GM08714 (cell line): ENCODE results near the gene RGL2.
"Not testable (repeated sequence)": the region's sequence is repeated elsewhere in the genome, so short reads cannot be mapped to it uniquely, and the experiment has no call there.

Source experiments
- H3K4me3 ChIP-seq: fragments of 200-500 bp; sonication (Bioruptor generic); 2 replicates; pipeline ENCODE4 v1.5.1; 2014; ENCODE audit warnings: mild to moderate bottlenecking, low read length, inconsistent platforms
- ZNF274 ChIP-seq: IDR thresholded peaks from 2 replicates; pipeline ENCODE4 v1.6.1; 2012; ENCODE audit warnings: mild to moderate bottlenecking, low read depth, low read length

Gene RGL2

DNA sequence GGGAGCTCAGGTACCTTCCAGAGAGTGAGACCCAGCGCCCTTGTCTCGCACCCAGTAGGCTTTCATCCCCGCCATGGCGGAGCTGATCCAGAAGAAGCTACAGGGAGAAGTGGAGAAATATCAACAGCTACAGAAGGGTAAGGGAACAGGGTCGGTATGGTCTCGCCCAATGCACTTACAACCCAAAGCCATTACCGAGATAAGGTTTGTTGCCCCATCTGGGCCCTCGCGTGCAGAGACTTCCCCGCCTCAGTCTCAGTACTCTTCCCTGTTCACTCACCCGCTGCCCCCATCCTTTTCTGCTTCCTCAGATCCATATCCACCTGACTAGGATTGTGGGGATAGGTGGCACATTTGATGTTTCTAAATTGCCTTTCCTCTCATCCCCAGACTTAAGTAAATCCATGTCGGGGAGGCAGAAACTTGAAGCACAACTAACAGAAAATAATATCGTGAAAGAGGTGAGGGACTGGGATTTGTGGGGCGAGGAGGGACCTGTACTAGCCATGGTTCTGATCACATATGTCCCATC, 8.9 kb downstream of the RGL2 start:
- peak overlapping the region; percentile 83 for H3K4me3 ChIP-seq
- TF ChIP-seq ZNF274: no peak

DNA sequence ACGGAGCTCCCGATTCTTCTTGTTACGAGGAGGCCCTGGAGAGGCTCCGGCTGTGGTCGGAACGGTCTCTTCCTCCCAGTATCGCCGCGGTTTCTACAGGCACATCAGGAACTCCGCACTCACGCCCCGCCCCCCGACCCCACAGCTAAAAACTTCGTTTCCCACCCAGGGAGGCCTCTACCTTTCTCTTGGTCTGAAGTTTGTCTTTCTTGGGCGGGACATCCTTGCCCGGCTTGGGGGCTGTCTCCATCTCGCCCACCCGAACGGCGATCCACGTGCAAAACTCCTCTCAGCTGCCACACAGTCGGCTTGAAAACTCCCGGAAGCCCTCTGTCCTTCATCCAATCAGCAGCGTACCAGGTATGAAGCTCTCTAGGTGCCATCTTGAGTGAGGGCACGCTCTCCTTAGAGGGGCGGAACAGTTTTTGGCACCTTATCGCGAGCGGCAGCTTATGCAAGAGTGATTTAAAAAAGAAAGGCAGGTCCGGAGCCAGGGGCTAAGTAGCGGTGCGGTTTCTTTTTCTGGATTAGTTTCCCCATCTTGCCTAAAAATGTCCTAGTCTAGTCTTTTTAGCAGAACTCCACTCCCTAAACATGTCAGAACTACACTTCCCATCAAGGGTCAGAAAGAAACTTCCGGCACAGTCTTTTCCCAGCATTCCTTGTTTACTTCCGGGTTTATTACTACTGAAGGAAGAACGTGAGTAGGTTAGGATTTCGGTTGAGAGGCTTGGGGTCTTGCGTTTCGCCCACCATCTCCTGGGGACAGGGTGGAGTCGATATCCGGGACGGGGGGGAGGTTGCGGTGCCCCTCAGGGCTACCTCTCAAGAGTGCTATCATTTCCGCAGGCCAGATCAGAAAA, 9.6 kb downstream of the RGL2 start, which contains the start of the genes PFDN6 and WDR46:
PFDN6 (plus strand) TSS at position 681 of the 863 bp plus-strand sequence. CDS start 256 bp downstream, outside the sequence.
WDR46 (minus strand) TSS at position 319 of the 863 bp plus-strand sequence; CDS start at position 250, 69 bp downstream.
- TF ChIP-seq ZNF274: no peak
- H3K4me3 ChIP-seq: peak within 1 kb of the TSS; percentile 83

DNA sequence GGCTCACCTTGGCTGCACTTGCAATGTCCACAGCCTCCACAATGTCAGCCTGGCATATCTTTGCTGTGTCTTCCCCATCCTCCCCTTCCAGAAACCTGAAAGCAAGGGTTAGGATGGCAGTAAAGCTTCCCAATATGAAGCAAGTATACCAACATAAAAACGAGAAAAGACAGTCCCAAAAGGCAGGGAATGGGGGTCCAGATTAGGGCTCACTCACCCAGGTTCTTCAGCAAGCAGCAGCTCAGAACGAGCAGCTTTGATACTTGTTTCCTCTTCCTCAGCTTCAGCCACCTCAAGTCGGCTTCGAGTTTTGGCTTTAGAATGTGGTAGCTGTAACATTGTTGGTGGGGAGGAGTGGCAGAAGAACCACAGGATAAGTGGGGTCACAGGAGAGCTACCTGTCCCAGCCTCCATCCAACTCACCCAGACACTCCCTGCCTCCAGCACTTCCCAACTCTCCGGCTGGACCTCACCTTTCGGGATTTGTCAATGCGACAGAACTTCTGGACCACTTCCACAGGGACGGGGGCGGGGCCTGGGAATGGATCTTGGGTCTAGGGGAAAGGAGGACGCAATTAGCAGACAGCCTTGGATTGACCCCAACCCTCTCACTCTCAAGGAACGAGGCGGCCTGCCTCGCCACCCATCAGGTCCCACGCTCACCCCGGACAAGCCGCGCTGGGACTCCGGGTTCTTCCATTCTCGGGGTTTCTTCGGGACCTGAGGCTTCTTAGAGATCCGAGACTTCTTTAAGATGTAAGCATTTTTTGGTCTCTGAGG, 10.4 kb downstream of the RGL2 start:
- no peak for TF ChIP-seq ZNF274
- peak overlapping the region; percentile 83 for H3K4me3 ChIP-seq

DNA sequence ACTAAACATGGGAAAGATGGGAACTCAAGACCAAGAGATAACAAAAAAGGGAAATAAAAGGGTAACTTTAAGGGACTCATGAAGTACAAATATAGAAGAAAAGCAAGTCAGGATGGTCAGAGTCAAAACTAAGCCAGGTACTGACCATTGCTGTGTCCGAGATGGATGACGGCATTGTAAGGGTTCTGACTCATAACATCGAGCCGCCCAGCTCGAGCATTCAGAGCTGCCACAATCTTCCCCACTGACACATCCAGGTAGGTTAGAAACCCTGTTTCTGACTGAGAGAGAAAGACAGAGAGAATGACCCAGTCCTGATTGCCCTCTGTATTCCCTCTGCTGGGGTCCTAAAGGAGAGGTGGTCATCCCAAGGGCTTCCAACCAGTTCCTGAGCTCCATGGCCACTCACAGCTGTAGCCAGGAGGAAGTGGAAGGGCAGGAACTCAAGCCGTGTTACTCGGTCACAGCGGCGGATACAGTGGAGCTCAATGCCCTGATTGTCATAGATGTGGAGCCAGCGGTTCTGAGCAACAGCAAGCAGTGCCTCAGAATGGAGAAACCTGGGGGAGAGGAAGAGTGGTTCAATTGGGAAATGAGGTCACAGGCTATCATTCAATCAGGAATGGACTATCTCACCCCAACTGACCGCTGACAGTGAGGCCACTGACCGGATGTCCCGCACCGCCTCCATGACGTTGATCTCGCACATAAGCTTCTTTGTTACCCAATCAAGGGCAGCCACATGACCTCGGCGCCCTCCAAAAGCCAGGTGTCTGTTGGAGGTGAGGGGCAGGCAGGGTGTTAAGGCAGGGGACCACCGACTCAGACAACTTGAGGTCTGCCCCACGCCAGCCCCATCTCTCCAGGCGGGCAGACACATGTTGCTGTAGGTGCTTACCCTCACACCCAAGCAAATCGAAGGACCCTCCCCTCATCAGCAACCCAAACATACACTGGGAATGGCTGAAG, 11.5 kb downstream of the RGL2 start:
- TF ChIP-seq ZNF274: no peak
- no peak overlapping the region for H3K4me3 ChIP-seq

DNA sequence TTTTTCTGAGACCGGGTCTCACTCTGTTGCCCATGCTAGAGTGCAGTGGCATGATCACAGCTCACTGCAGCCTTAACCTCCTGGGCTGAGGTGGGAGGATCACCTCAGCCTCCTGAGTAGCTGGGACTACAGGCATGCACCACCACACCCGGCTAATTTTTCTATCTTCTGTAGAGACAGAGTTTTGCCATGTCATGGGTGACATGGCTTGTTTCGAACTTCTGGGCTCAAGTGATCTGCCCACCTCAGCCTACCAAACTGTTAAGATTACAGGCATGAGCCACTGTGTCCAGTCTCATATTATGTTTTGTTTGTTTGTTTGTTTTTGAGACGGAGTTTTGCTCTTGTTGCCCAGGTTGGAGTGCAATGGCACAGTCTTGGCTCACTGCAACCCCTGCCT, 13.5 kb downstream of the RGL2 start:
- H3K4me3 ChIP-seq: not testable (repeated sequence)

DNA sequence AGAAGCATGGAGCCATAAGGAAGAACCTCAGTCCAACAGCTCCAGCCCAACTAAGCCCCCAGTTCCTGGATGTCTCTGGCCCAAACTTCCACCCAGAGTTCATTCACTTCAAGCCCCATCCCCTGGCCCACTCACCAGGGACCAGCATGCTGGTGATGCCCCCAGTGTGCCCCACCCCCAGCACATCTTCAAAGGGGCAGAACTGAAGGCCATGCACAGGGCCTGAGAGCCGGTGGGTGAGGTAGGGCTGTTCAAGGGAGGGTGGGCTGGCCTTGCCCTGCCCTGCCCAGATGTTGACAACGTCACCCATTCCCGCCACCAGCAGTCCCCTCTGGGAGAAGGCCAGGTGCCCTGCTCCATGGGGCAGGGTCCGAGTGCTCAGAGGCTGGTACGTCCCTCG, 18.2 kb downstream of the RGL2 start:
- no peak overlapping the region for H3K4me3 ChIP-seq
- no peak for TF ChIP-seq ZNF274

DNA sequence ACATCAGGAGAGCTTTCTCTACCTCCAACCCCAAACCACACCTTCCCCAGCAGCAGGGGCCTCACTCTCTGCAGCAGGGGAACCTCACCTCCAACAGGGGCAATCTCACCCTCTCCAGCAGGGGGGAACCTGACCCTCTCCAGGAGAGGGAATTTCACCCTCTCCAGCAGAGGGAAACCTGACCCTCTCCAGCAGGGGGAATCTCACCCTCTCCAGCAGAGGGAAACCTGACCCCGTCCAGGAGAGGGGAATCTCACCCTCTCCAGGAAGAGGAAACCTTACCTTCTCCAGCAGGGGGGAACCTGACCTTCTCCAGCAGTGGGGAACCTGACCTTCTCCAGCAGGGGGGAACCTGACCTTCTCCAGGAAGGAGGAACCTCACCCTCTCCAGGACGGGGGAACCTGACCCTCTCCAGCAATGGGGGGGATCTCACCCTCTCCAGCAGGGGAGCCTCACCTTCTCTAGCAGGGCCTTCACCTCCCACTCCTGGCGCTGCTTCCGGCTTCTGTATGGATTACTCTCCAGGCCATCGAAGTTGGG, 18.7 kb downstream of the RGL2 start:
- H3K4me3 ChIP-seq: no peak overlapping the region
- TF ChIP-seq ZNF274: no peak

DNA sequence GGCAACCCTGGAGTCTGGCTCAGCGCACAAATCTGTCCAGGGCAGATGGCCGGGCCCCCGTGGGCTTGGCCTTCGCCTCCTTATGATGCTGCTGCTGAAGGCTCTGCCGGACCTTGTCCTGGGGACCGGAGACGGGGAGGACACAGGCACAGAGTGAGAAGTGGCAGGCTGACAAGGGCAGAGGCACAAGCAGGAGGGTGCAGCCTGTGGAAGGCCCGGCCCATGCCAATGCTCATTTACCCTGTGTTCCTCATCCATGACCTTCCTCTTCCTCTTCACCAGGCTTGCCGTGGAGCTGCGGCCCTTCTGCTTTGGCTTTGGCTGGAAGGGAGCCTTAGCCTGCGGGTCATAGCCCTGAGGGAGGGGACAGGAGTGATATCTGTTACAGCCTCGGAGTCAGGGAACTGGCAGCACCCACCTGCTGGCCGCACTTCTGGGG, 19.5 kb downstream of the RGL2 start:
- no peak for TF ChIP-seq ZNF274
- H3K4me3 ChIP-seq: no peak overlapping the region

DNA sequence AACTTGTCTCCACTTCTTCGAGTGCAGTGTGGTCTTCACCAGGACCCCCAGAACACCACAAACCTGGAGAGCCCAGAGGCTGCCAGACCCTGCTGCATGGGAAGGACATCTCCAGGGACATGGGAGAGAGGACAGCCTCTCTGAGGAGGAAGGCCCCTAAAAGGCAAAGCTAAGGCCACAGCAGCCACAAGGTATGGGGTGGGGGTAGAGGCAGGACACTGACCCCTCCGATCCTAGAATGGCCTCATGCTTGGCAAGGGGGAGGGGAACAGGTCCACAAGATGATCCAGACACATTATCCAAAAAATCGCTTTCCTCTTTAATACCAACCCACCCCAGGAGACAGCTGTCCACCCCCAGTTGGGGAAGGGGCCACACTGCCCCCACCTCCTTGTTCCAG, 19.9 kb downstream of the RGL2 start:
- no peak overlapping the region for H3K4me3 ChIP-seq
- TF ChIP-seq ZNF274: no peak

DNA sequence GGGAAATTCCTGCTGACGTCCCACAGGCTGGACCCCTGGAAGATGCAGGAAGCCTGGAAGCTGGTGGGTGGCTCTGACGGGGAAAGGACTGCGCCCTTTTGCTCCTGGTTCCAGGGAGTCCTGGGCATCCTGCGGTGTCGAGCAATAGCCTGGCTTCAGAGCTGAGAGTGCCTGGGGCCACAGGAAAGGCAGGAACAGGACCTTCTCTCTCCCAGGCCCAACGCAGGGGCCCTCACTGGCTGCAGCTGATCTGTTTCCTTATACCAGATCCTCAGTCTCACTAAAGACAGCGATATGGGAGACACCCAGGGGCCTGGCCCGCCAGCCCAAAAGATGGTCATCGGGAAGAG, 20.4 kb downstream of the RGL2 start:
- H3K4me3 ChIP-seq: no peak overlapping the region; the same call in 1 of the 2 replicates
- no peak for TF ChIP-seq ZNF274

DNA sequence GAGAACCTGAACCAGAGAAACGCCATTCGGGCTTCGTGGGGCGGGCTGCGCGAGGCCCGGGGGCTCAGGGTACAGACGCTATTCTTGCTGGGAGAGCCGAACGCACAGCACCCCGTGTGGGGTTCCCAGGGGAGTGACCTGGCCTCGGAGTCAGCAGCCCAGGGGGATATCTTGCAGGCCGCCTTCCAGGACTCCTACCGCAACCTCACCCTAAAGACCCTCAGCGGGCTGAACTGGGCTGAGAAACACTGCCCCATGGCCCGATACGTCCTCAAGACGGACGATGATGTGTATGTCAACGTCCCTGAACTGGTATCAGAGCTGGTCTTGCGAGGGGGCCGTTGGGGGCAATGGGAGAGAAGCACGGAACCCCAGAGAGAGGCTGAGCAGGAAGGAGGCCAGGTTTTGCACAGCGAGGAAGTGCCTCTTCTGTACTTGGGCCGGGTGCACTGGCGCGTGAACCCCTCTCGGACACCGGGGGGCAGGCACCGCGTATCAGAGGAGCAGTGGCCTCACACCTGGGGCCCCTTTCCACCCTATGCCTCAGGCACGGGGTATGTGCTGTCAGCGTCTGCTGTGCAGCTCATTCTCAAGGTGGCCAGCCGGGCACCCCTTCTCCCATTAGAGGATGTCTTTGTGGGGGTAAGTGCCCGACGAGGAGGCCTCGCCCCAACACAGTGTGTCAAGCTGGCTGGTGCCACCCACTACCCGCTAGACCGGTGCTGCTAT, 20.9 kb downstream of the RGL2 start:
- peak overlapping the region; percentile 95; the same call in 1 of the 2 replicates for H3K4me3 ChIP-seq
- no peak for TF ChIP-seq ZNF274

DNA sequence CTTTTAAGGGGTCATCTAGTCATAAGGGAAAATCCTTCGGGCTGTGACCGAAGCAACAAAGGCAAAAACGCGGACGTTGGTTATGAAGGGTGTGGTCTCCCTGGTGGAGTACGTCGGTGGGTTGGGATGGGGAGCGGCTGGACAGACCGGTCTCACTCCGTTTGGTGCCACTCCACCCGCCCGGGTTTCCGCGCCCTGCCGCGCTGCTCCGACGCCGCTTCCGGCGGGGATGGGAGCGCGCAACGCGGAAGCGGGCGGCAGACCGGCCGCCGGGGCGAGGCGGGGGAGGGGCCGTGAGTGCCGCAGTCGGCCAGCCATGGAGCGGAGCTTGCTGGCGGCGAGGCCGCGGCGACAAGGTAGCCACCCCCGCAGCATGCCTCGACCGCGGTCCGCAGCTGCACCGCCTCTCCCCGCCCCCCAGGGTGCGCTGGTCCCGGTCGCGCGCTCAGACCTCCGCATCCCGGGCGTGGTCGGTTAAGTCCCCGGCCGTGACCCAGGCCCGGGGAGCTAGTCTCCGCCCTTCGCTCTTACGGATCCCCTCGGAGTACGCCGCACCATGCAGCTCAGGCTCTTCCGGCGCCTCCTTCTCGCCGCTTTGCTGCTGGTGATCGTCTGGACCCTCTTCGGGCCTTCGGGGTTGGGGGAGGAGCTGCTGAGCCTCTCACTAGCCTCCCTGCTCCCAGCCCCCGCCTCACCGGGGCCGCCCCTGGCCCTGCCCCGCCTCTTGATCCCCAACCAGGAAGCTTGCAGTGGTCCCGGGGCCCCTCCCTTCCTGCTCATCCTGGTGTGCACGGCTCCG, 21.7 kb downstream of the RGL2 start, which contains the start of gene B3GALT4:
B3GALT4 (plus strand) TSS at position 260 of the 799 bp plus-strand sequence; CDS start at position 557, 297 bp downstream.
- TF ChIP-seq ZNF274: no peak
- H3K4me3 ChIP-seq: peak within 1 kb of the TSS; percentile 95
